DOHH2 (cell line): ENCODE measurements around the gene TMEM273.

ENCODE experiments used
- H3F3A ChIP-seq: fragments of 200-600 bp; sonication (generic), shearing (Covaris generic); 2 replicates; pipeline ENCODE4 v1.6.0; 2016; ENCODE audit warnings: antibody characterized with exemption, mild to moderate bottlenecking; ENCODE audit not compliant: control insufficient read depth, insufficient read depth
- H3K27ac ChIP-seq: fragments of 200-600 bp; sonication (generic); 2 replicates; pipeline ENCODE4 v1.5.1; 2014; ENCODE audit warnings: low read depth, mild to moderate bottlenecking, low read length, moderate library complexity
- H3K27me3 ChIP-seq: fragments of 200-600 bp; sonication (generic); 2 replicates; pipeline ENCODE4 v1.6.1; 2014; ENCODE audit warnings: mild to moderate bottlenecking, low read length, mixed read lengths; ENCODE audit not compliant: control insufficient read depth
- H3K36me3 ChIP-seq: fragments of 200-600 bp; sonication (generic); 2 replicates; pipeline ENCODE4 v1.6.1; 2014; ENCODE audit warnings: mild to moderate bottlenecking, low read length, moderate library complexity, mixed read lengths; ENCODE audit not compliant: control insufficient read depth
- H3K4me1 ChIP-seq: fragments of 200-600 bp; sonication (generic); 2 replicates; pipeline ENCODE4 v1.6.1; 2014; ENCODE audit warnings: mild to moderate bottlenecking, low read length, mixed read lengths; ENCODE audit not compliant: control insufficient read depth
- H3K4me2 ChIP-seq: fragments of 200-600 bp; sonication (generic); 2 replicates; pipeline ENCODE4 v1.6.0; 2014; ENCODE audit warnings: mild to moderate bottlenecking, low read length, moderate library complexity
- H3K4me3 ChIP-seq: fragments of 200-600 bp; sonication (generic); 2 replicates; pipeline ENCODE4 v1.5.1; 2014; ENCODE audit warnings: mild to moderate bottlenecking, low read length, mixed read lengths
- H3K79me2 ChIP-seq: fragments of 200-600 bp; sonication (generic); 2 replicates; pipeline ENCODE4 v1.6.1; 2014; ENCODE audit warnings: mild to moderate bottlenecking, low read length, mixed read lengths; ENCODE audit not compliant: control insufficient read depth
- H3K9me2 ChIP-seq: fragments of 200-600 bp; sonication (generic); replicated peaks from 2 replicates; pipeline ENCODE4 v1.6.1; 2014; ENCODE audit warnings: mild to moderate bottlenecking, low read length, mixed read lengths; ENCODE audit not compliant: control insufficient read depth
- H3K9me3 ChIP-seq: fragments of 200-600 bp; sonication (generic); 2 replicates; pipeline ENCODE4 v1.6.1; 2014; ENCODE audit warnings: antibody characterized with exemption, low read length, mixed read lengths; ENCODE audit not compliant: control insufficient read depth, insufficient read depth
- H4K20me1 ChIP-seq: fragments of 200-600 bp; sonication (generic); 2 replicates; pipeline ENCODE4 v1.6.0; 2014; ENCODE audit warnings: low read depth, mild to moderate bottlenecking, antibody characterized with exemption, low read length, moderate library complexity; ENCODE audit not compliant: control insufficient read depth, insufficient read depth
- EZH2phosphoT487 ChIP-seq: fragments of 200-600 bp; sonication (generic); IDR thresholded peaks from 2 replicates; pipeline ENCODE4 v1.6.1; 2017; ENCODE audit warnings: borderline replicate concordance, mild to moderate bottlenecking, antibody characterized with exemption, low read length, moderate library complexity, mixed read lengths
- TF ChIP-seq, protein P1 (sequence below): fragments of 200-600 bp; sonication (generic); IDR thresholded peaks from one replicate; pipeline ENCODE4 v1.5.1; 2014; ENCODE audit warnings: antibody characterized with exemption, mild to moderate bottlenecking, low read depth, low read length; ENCODE audit not compliant: poor library complexity, severe bottlenecking

Gene TMEM273

DNA sequence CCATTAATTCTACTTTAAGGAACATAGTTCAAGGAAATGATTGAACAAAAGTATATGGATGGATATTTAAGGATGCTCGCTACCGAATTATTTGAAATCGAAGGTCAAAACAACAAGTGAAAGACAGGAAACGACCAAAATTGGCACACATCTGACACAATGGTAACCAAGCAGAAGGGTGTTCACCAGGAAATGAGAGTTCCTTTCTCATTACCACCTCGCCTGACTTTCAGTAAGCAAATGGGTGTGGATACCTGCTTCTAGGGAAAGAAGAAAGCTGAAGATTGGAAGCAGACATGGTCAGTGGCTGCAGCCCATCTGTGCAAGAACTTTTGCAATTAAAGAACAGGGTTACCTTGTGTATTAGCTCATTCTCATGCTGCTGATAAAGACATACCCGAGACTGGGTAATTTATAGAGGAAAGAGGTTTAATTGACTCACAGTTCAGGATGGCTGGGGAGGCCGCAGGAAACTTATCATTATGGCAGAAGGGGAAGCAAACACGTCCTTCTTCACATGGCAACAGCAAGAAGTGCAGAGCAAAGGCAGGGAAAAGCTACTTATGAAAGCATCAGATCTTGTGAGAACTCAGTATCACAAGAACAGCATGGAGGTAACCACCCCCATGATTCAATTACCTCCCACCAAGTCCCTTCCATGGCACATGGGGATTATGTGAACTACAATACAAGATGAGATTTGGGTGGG is 6.2 kb upstream of the TMEM273 start:
- Histone ChIP-seq H3K4me1 (peaks cover 19% of the 10 kb centered on the region), H3K9me2 (no peaks in the 10 kb centered on the region), H3K36me3 (no peaks in the 10 kb centered on the region), H3F3A (no peaks in the 10 kb centered on the region), H3K9me3 (no peaks in the 10 kb centered on the region), H4K20me1 (no peaks in the 10 kb centered on the region), H3K79me2 (no peaks in the 10 kb centered on the region), H3K27me3 (peaks cover 34% of the 10 kb centered on the region), H3K27ac (no peak overlapping the region), H3K4me2 (no peak overlapping the region), H3K4me3 (no peak overlapping the region)
- TF ChIP-seq EZH2phosphoT487: no peak

DNA sequence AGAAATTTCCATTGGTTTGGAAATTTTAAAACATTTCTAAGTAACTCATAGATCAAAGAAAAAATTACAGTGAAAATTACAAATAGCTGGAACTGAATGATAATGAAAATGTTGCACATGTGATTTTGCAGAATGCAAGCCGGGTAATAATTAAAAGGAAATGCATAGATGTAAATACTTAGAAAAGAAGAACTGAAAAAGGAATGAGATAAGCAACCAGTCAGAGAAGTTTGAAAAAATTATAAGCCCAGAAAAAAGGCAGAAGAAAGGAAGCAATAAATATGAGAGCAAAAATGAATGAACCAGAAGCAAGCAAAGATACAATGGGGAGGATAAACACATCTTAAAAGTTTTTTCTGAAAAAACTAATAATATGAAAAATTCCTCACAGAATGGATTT is 3.2 kb upstream of the TMEM273 start:
- no peaks in the 10 kb centered on the region for H4K20me1 ChIP-seq
- no peaks in the 10 kb centered on the region for H3K79me2 ChIP-seq
- no peak overlapping the region for H3K4me3 ChIP-seq
- no peak for TF ChIP-seq EZH2phosphoT487
- TF ChIP-seq, protein P1, sequence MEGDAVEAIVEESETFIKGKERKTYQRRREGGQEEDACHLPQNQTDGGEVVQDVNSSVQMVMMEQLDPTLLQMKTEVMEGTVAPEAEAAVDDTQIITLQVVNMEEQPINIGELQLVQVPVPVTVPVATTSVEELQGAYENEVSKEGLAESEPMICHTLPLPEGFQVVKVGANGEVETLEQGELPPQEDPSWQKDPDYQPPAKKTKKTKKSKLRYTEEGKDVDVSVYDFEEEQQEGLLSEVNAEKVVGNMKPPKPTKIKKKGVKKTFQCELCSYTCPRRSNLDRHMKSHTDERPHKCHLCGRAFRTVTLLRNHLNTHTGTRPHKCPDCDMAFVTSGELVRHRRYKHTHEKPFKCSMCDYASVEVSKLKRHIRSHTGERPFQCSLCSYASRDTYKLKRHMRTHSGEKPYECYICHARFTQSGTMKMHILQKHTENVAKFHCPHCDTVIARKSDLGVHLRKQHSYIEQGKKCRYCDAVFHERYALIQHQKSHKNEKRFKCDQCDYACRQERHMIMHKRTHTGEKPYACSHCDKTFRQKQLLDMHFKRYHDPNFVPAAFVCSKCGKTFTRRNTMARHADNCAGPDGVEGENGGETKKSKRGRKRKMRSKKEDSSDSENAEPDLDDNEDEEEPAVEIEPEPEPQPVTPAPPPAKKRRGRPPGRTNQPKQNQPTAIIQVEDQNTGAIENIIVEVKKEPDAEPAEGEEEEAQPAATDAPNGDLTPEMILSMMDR: no peak
- H3K4me1 ChIP-seq: peaks cover 26% of the 10 kb centered on the region
- no peaks in the 10 kb centered on the region for H3K36me3 ChIP-seq
- H3K9me3 ChIP-seq: no peaks in the 10 kb centered on the region
- no peak overlapping the region for H3K27ac ChIP-seq
- H3K27me3 ChIP-seq: peaks cover 54% of the 10 kb centered on the region
- H3K4me2 ChIP-seq: no peak overlapping the region
- H3K9me2 ChIP-seq: no peaks in the 10 kb centered on the region
- no peaks in the 10 kb centered on the region for H3F3A ChIP-seq

- Histone ChIP-seq H3K4me2 (no peak overlapping the region), H3K4me3 (no peak overlapping the region), H3K9me3 (no peaks in the 10 kb centered on the region), H3K4me1 (peaks cover 26% of the 10 kb centered on the region), H3K27ac (no peak overlapping the region), H4K20me1 (no peaks in the 10 kb centered on the region), H3K9me2 (no peaks in the 10 kb centered on the region), H3K27me3 (peaks cover 59% of the 10 kb centered on the region), H3K36me3 (no peaks in the 10 kb centered on the region), H3K79me2 (no peaks in the 10 kb centered on the region), H3F3A (no peaks in the 10 kb centered on the region)
- no peak for TF ChIP-seq EZH2phosphoT487
- TF ChIP-seq, protein P1: no peak
Observed at GRCh38 chr10:49189422-49189821, 1.2 kb upstream of the TMEM273 start.

DNA sequence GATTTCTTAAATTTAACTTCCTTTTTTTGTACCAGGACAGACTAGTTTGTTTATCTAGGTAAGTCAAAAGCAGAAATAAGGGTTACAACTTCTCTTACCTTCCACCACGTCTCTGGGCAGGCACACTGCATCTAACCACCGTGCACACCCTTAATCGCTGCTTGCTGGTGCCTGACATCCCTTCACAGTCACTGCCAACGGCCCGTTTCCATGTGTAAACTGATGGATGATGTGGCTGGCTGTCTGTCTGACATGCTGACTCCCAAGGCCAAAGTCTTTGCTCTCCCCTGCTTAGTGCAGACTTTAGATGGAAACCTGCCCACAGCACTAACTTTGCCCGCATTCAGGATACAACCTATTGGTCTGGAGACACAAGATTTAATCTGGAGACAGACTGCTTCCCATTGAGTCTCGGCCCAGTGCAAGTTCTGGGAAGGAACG is 1.1 kb downstream of the TMEM273 start:
- TF ChIP-seq, protein P1: no peak
- TF ChIP-seq EZH2phosphoT487: no peak
- Histone ChIP-seq H3K79me2 (no peaks in the 10 kb centered on the region), H3K4me1 (peaks cover 26% of the 10 kb centered on the region), H3K4me2 (no peak overlapping the region), H4K20me1 (no peaks in the 10 kb centered on the region), H3K4me3 (no peak overlapping the region), H3K9me2 (no peaks in the 10 kb centered on the region), H3K36me3 (no peaks in the 10 kb centered on the region), H3F3A (no peaks in the 10 kb centered on the region), H3K9me3 (no peaks in the 10 kb centered on the region), H3K27ac (no peak overlapping the region), H3K27me3 (peaks cover 62% of the 10 kb centered on the region)
